T47D (cell line): ENCODE results near the gene FAM171A2.
A peak's percentile ranks its signal among the peaks of the same experiment; 100 is the strongest.
"Not testable (repeated sequence)": the region's sequence is repeated elsewhere in the genome, so short reads cannot be mapped to it uniquely, and the experiment has no call there.

Source experiments
- DNase-seq, 2 experiments: peaks; one replicate each; pipeline versions ENCODE4 v3.0.0 to v3.0.0-alpha.2; 2011 to 2012; ENCODE audit warnings: low read depth in 1 of 2, low spot score in 1 of 2
- JUND ChIP-seq: IDR thresholded peaks from 2 replicates; pipeline ENCODE4 v1.6.1; 2012; ENCODE audit warnings: low read depth
- in situ Hi-C: cut with HindIII; loops from 2 replicates; pipeline ENCODE4 v1.10.0; 2016; ENCODE audit warnings: low sequenced_read_pairs, low pct_unique_long_range_greater_than_20kb

FAM171A2 gene

DNA sequence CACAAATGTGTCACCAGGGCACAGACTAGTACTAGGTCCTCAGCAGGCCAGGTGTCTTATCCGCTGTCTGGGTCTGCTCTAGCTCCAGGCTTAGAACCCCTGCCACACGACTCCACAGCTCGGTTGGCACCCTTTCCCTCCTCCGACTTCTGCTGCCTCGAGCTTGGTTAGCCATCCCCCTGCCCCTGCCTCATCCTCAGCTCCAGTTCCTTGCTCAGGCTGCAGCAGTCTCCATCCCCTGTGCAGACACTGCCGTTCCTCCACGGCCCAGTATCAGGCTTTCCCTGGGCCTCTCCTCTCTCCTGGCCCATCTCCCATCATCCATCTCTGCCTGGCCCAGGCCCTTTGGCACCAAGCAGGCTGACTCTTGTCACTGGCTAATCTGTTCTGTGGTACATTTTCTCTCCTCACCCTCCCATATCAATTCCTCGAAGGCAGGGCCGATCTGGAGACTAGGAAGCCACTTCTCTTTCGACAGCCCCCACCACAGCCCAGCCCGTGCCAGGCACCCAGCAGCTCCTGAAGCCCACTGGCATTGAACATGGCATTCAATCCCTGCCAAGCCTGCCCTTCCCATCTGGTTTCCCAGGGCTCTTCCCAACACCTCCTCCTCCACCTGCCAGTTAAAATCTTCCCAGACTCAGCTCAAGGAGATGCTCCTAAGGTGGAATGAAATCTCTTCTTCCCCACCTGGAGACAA is 20.0 kb downstream of the FAM171A2 start:
- TF ChIP-seq JUND, result no peak
- DNase-seq, result no peak
- in situ Hi-C loops, result no loop called here

DNA sequence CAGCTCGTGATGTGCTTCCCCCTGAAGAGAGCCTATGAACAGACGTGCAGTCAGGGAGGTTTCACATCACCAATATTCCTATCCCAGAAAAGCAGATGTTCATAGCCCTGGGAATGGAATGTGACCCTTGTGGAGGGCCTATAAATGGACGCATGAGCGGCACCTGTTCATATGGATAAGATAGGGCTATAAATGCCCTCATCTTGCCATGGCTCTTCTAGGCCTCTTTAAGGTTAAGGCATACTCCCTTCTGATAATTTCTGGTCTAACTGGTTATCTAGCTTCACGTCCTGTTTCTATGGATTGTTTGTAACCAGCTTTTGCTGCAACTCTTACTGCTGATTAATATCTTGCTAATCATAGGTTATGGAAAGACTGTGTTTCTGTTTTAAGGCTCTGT is 23.1 kb downstream of the FAM171A2 start:
- DNase-seq, in situ Hi-C loops: not testable (repeated sequence)

GRCh38 chr17:44338702-44339101 is 25.0 kb downstream of the FAM171A2 start:
- in situ Hi-C loops, result no loop called here
- TF ChIP-seq JUND, result no peak
- DNase-seq, result no peak

DNA sequence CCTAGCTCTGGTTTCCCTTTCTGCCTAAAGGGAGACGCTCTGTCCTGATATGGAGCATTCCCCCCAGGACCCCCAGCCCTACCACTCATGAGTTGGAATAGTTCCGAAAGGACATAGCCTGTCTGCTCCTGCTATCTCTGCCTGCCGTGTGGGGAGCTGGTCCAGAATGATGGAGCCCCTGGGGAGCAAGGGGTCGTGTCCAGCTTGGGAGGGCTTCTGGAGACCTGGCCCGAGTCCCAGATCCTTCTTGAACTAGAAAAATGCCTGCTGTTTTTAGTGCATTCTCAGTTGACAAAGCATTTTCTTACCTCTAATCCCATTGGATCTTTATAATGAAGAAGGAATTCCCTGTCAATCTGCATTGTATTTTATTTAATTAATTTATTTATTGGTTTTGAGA is 27.7 kb downstream of the FAM171A2 start:
- in situ Hi-C loops, result no loop called here
- DNase-seq, result no peak
- TF ChIP-seq JUND, result no peak

- no peak for DNase-seq
- no peak for TF ChIP-seq JUND
- in situ Hi-C loops, result no loop called here
Measured at GRCh38 chr17:44335564-44335963, 28.1 kb downstream of the FAM171A2 start.

GRCh38 chr17:44334727-44335126 is 28.9 kb downstream of the FAM171A2 start:
- no peak for DNase-seq
- in situ Hi-C loops, result no loop called here

DNA sequence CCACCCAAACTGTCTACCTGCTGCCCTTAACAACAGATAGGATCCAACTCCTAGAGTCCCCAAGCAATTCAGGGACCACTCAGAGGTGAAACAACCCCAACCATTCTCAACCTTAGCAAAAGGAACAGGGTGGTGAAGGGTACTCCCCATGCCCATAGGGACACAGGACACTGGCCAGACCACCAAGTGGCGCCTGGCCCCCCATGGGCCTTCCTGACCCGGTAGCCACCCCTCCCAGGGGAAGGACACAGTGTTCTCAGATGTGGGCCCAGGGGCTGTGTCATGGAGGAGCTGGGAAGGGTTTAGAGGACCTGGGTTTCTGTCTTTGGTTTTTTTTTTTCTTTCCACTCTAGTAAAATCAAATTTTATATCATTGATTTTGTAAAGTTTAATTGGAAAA is 29.3 kb downstream of the FAM171A2 start:
- in situ Hi-C loops, result no loop called here
- DNase-seq, result no peak
- TF ChIP-seq JUND, result no peak

More at GRCh38 chr17:44334727-44335126, 28.9 kb downstream of the FAM171A2 start:
- no peak for TF ChIP-seq JUND

DNA sequence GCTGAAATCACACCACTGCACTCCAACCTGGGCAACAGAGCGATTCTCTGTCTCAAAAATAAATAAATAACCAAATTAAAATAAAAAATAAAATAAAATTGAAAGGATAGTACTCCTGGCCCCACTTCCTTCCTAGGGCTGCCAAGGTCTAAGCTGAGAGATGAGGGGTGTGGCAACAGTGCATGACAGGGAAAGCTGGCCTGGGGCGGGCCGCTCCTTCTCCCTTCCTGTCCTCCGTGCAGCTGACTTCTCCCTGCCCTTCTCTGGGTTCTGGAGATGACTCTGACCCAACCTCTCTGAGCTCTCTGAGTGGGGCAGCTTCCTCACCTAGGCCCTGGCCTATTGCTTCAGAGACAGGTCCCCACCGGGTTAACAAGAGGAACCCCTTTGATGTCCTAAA is 30.3 kb downstream of the FAM171A2 start:
- DNase-seq, result no peak
- no peak for TF ChIP-seq JUND
- in situ Hi-C loops, result no loop called here

- in situ Hi-C loops, result no loop called here
- peak; percentile 65 to 90 for DNase-seq
- no peak for TF ChIP-seq JUND
Measured at GRCh38 chr17:44331249-44331760, 32.3 kb downstream of the FAM171A2 start.

DNA sequence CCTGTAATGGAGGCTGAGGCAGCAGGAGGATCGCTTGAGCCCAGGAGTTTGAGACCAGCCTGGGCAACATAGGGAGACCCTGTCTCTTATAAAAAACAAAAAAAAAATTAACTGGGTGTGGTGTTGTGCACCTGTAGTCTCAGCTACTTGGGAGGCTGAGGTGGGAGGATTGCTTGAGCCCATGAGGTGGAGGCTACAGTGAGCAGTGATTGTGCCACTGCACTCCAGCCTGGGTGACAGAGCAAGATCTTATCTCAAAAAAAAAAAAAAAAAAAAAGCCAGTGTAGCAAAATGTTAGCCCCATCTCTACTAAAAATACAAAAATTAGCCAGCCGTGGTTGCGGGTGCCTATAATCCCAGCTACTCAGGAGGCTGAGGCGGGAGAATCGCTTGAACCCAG is 33.4 kb downstream of the FAM171A2 start:
- DNase-seq, in situ Hi-C loops: not testable (repeated sequence)

- in situ Hi-C loops, result not testable (repeated sequence)
Measured at GRCh38 chr17:44329516-44329915, 34.1 kb downstream of the FAM171A2 start.

GRCh38 chr17:44327715-44328449 is 35.8 kb downstream of the FAM171A2 start:
- in situ Hi-C loops, result no loop called here
- DNase-seq, result no peak
- TF ChIP-seq JUND, result no peak

More at GRCh38 chr17:44329516-44329915, 34.1 kb downstream of the FAM171A2 start:
- not testable (repeated sequence) for DNase-seq

DNA sequence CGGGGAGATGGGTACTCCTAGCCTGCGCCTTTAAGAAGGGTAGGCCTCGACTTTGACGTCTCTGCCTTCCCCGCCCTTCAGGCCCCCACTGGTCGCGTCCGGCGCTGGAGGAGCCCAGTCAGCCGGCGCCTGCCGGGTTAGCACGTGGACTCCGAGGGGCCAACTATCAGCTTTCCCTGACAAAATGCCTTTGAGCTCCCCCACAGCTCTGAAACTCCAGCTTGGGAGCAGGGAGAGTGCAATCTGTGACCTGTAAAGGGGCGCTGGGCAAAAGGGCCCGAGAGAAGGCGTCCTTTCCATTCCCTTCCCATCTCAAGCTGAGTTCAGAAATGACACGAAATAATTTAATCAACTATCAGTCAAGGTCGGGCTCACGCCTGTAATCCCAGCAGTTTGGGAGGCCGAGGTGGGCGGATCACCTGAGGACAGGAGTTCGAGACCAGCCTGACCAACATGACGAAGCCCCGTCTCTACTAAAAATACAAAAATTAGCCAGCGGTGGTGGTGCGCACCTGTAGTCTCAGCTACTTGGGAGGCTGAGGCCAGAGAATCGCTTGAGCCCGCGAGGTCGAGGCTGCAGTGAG is 36.7 kb downstream of the FAM171A2 start:
- no peak for TF ChIP-seq JUND
- in situ Hi-C loops, result no loop called here
- peak; percentile 94 to 99 for DNase-seq
